HepG2 (cell line): ENCODE results near the gene SOX12. TPM values are rescaled to one million over a fixed set of nuclear protein-coding genes. Genes with fewer than 3 reads are reported as not detected.
A peak's percentile ranks its signal among the peaks of the same experiment; 100 is the strongest.

ENCODE experiments used
- CCAR2 ChIP-seq: fragments of 200-400 bp; formaldehyde crosslinking; optimal IDR thresholded peaks from 2 replicates; pipeline ENCODE3; 2018; ENCODE audit warnings: low read depth, mild to moderate bottlenecking, low read length, moderate library complexity
- FOXJ3 ChIP-seq: sonication (generic); formaldehyde crosslinking; IDR thresholded peaks from 2 replicates; pipeline ENCODE4 v1.4.0; 2020; ENCODE audit warnings: missing genetic modification reagents, mild to moderate bottlenecking, borderline replicate concordance
- GTF2F1 ChIP-seq: fragments of 150-350 bp; IDR thresholded peaks from 2 replicates; pipeline ENCODE4 v1.6.1; 2014; ENCODE audit warnings: low read length
- MED13 ChIP-seq: sonication (generic); formaldehyde crosslinking; IDR thresholded peaks from 2 replicates; pipeline ENCODE4 v1.5.0; 2020; ENCODE audit warnings: missing genetic modification reagents
- MEIS2 ChIP-seq: sonication (generic); formaldehyde crosslinking; IDR thresholded peaks from 2 replicates; pipeline ENCODE4 v1.9.0; 2021; ENCODE audit warnings: mild to moderate bottlenecking, missing genetic modification reagents
- NFIC ChIP-seq: IDR thresholded peaks from 2 replicates; pipeline ENCODE4 v1.6.1; 2012; ENCODE audit warnings: mild to moderate bottlenecking, low read length, inconsistent platforms
- NRL ChIP-seq: sonication (generic); formaldehyde crosslinking; IDR thresholded peaks from 2 replicates; pipeline ENCODE4 v1.5.0; 2020; ENCODE audit warnings: missing genetic modification reagents, mild to moderate bottlenecking, moderate library complexity, borderline replicate concordance
- POGZ ChIP-seq: sonication (generic); formaldehyde crosslinking; IDR thresholded peaks from 2 replicates; pipeline ENCODE4 v1.4.0; 2020; ENCODE audit warnings: mild to moderate bottlenecking, missing genetic modification reagents
- SRSF1 ChIP-seq: fragments of 200-400 bp; formaldehyde crosslinking; optimal IDR thresholded peaks from 2 replicates; pipeline ENCODE3; 2017; ENCODE audit warnings: mild to moderate bottlenecking, low read depth, low read length, moderate library complexity
- TARDBP ChIP-seq: sonication (generic); formaldehyde crosslinking; IDR thresholded peaks from 2 replicates; pipeline ENCODE4 v1.8.0; 2022; ENCODE audit warnings: mild to moderate bottlenecking, missing genetic modification reagents
- ZC3H13 ChIP-seq: sonication (generic); formaldehyde crosslinking; IDR thresholded peaks from 2 replicates; pipeline ENCODE4 v1.8.1; 2023; ENCODE audit warnings: mild to moderate bottlenecking, missing genetic modification reagents, moderate library complexity
- ZFP41 ChIP-seq: sonication (generic); formaldehyde crosslinking; IDR thresholded peaks from 2 replicates; pipeline ENCODE4 v1.4.0; 2020; ENCODE audit warnings: mild to moderate bottlenecking, missing genetic modification reagents, borderline replicate concordance
- ZNF484 ChIP-seq: sonication (generic); formaldehyde crosslinking; IDR thresholded peaks from 2 replicates; pipeline ENCODE4 v1.5.1; 2020; ENCODE audit warnings: mild to moderate bottlenecking, low read depth, missing genetic modification reagents, borderline replicate concordance
- ZNF512B ChIP-seq: sonication (generic); formaldehyde crosslinking; IDR thresholded peaks from 2 replicates; pipeline ENCODE4 v1.5.1; 2020; ENCODE audit warnings: missing genetic modification reagents, mild to moderate bottlenecking, borderline replicate concordance
- ZNF605 ChIP-seq: sonication (generic); formaldehyde crosslinking; IDR thresholded peaks from 2 replicates; pipeline ENCODE4 v1.8.0; 2022; ENCODE audit warnings: mild to moderate bottlenecking, missing genetic modification reagents
- ZNF646 ChIP-seq: sonication (generic); formaldehyde crosslinking; IDR thresholded peaks from 2 replicates; pipeline ENCODE4 v1.9.0; 2021; ENCODE audit warnings: mild to moderate bottlenecking, missing genetic modification reagents
- ZNF710 ChIP-seq: sonication (generic); formaldehyde crosslinking; IDR thresholded peaks from 2 replicates; pipeline ENCODE4 v1.5.0; 2020; ENCODE audit warnings: mild to moderate bottlenecking, missing genetic modification reagents, borderline replicate concordance
- polyA plus RNA-seq, 8 experiments: library from polyadenylated mRNA; depleted of rRNA in 3 of 8; stranded (reverse) in 7 of 8; unstranded in 1 of 8; fragments of >200 nt; fragmentation: Illumina TruSeq in 4 of 8; extraction: Trizol in 4 of 8; gene quantifications; 2 replicates each; pipeline versions ENCODE4 v1.2.1 to v1.2.3, GENCODE V29; 2011 to 2016; ENCODE audit warnings: low read depth in 4 of 8, missing spikeins in 1 of 8, mixed read lengths in 1 of 8; ENCODE audit not compliant: insufficient read depth in 1 of 8
- total RNA-seq, 5 experiments: library from RNA; depleted of rRNA; stranded (reverse); fragments of >200 nt; fragmentation: Illumina TruSeq; extraction: Trizol; gene quantifications; 2 replicates each; pipeline ENCODE4 v1.2.3, GENCODE V29; 2016; ENCODE audit warnings: low read depth in 1 of 5

SOX12 gene
- total and polyA plus RNA-seq, 2 of the 13 experiments (the other 11 are each of a cell fraction or from before 2014, with no cell fraction given): 10.0 to 18.7 TPM

GRCh38 chr20:348972-349841, 23.9 kb downstream of the SOX12 start (continued):
- peak; percentile 52; the same call in 1 of the 2 replicates for TF ChIP-seq NRL (CRISPR knock-in tag)
- no peak for TF ChIP-seq ZNF646 (CRISPR knock-in tag)
- no peak for TF ChIP-seq GTF2F1
- peak; percentile 70; the same call in 1 of the 2 replicates for TF ChIP-seq MEIS2 (CRISPR knock-in tag)
- no peak for TF ChIP-seq CCAR2
- TF ChIP-seq NFIC: 0 out of 2 replicates have a peak, but pooled peaks have one; percentile 51
- TF ChIP-seq MED13 (CRISPR knock-in tag): no peak
- TF ChIP-seq ZC3H13: no peak
- TF ChIP-seq FOXJ3 (CRISPR knock-in tag): peak; percentile 64; the same call in 1 of the 2 replicates
- no peak for TF ChIP-seq ZNF710 (CRISPR knock-in tag)
- TF ChIP-seq SRSF1: no peak
- no peak for TF ChIP-seq ZNF484
- TF ChIP-seq ZNF512B (CRISPR knock-in tag): no peak
- no peak; the same call in none of the 2 replicates for TF ChIP-seq TARDBP (CRISPR knock-in tag)
- no peak for TF ChIP-seq POGZ (CRISPR knock-in tag)
- TF ChIP-seq ZFP41: no peak
- peak; percentile 23; the same call in 1 of the 2 replicates for TF ChIP-seq ZNF605 (CRISPR knock-in tag)
